HG03139 (cell line): ENCODE data around the gene SSBP2.

Source experiments
- ATAC-seq: cut with Tn5 transposase; IDR thresholded peaks from one replicate; pipeline ENCODE4 v1.9.1; 2021; ENCODE audit not compliant: unreplicated experiment

SSBP2 gene

GRCh38 chr5:81767938-81768337, 17.0 kb upstream of the SSBP2 start:
- ATAC-seq: no peak

- no peak for ATAC-seq
These were observed 16.2 kb upstream of the SSBP2 start for GRCh38 chr5:81767097-81767496.

- ATAC-seq: no peak
These were observed 15.7 kb upstream of the SSBP2 start for GRCh38 chr5:81766611-81767010.

GRCh38 chr5:81763294-81763928, 12.5 kb upstream of the SSBP2 start:
- ATAC-seq: no peak

- no peak for ATAC-seq
These were observed 12.0 kb upstream of the SSBP2 start for GRCh38 chr5:81762853-81763252.

- no peak for ATAC-seq
These were observed 11.5 kb upstream of the SSBP2 start for GRCh38 chr5:81762401-81762800.

- no peak for ATAC-seq
These were observed 11.1 kb upstream of the SSBP2 start for GRCh38 chr5:81761970-81762369.

GRCh38 chr5:81761270-81761669, 10.4 kb upstream of the SSBP2 start:
- no peak for ATAC-seq

- ATAC-seq: no peak
These were observed 9.6 kb upstream of the SSBP2 start for GRCh38 chr5:81760521-81760920.

GRCh38 chr5:81759632-81760005, 8.7 kb upstream of the SSBP2 start:
- ATAC-seq: no peak

GRCh38 chr5:81757404-81757803, 6.5 kb upstream of the SSBP2 start:
- no peak for ATAC-seq

GRCh38 chr5:81756016-81756415, 5.1 kb upstream of the SSBP2 start:
- ATAC-seq: no peak

GRCh38 chr5:81755320-81755719, 4.4 kb upstream of the SSBP2 start:
- no peak for ATAC-seq

GRCh38 chr5:81754621-81755020, 3.7 kb upstream of the SSBP2 start:
- ATAC-seq: no peak

GRCh38 chr5:81753429-81753828, 2.5 kb upstream of the SSBP2 start:
- ATAC-seq: no peak

- no peak for ATAC-seq
These were observed 1.7 kb upstream of the SSBP2 start for GRCh38 chr5:81752644-81752963.

GRCh38 chr5:81751836-81752643, 1.1 kb upstream of the SSBP2 start:
- no peak for ATAC-seq

- ATAC-seq: no peak
These were observed 439 bp downstream of the SSBP2 start for GRCh38 chr5:81750308-81751008.

- ATAC-seq: peak; percentile 46
These were observed 1.2 kb downstream of the SSBP2 start for GRCh38 chr5:81749561-81750307.

- ATAC-seq: no peak
These were observed 1.7 kb downstream of the SSBP2 start for GRCh38 chr5:81749192-81749560.

- ATAC-seq: no peak
These were observed 2.3 kb downstream of the SSBP2 start for GRCh38 chr5:81748556-81748955.

GRCh38 chr5:81747030-81747429, 3.9 kb downstream of the SSBP2 start:
- no peak for ATAC-seq
